ENCODE measurements around the gene CRTC2. TPM values are rescaled to one million over a fixed set of nuclear protein-coding genes. Genes with fewer than 3 reads are reported as not detected.

The CRTC2 gene
- total and polyA plus RNA-seq, 9 of the 15 experiments (the other 6 are each of a cell fraction or from before 2014, with no cell fraction given): 2.7 to 26.4 (median 10.2) TPM

- peak; percentile 78 for TF ChIP-seq TFAP4 (CRISPR knock-in tag; IDR thresholded peaks at IDR 0.05; ENCODE audit: borderline replicate concordance)
- peak; percentile 92 for TF ChIP-seq VEZF1 (CRISPR knock-in tag; IDR thresholded peaks at IDR 0.05)
- TF ChIP-seq NR2C1 (IDR thresholded peaks at IDR 0.05): peak; percentile 74
- peak; percentile 74 for TF ChIP-seq NR2C1 (tag; IDR thresholded peaks at IDR 0.05)
- TF ChIP-seq RB1 (IDR thresholded peaks at IDR 0.05; ENCODE audit: low read depth): peak; percentile 84
- peak in 1 of 2 experiments; percentile 39; a peak in 1 of 4 replicates for TF ChIP-seq TRIM24 (IDR thresholded peaks at IDR 0.05)
- peak; percentile 82 to 94 (median 89) for TF ChIP-seq CTCF (IDR thresholded peaks at IDR 0.05 in 2 of 3, conservative IDR thresholded peaks at IDR 0.05 in 1 of 3; ENCODE audit: insufficient read depth in 2 of 3, low read depth in 1 of 3, low read length in 3 of 3)
- TF ChIP-seq EWSR1 (IDR thresholded peaks at IDR 0.05; ENCODE audit: borderline replicate concordance, low read depth, partially characterized antibody): no peak
- 0 out of 4 replicates have a peak, but pooled peaks of 1 of the 2 experiments have one; percentile 51 for TF ChIP-seq BCLAF1 (IDR thresholded peaks at IDR 0.05; ENCODE audit: borderline replicate concordance in 1 of 2, control insufficient read depth in 1 of 2, low read depth in 2 of 2, low read length in 1 of 2)
- TF ChIP-seq SPI1 (IDR thresholded peaks at IDR 0.05; ENCODE audit: borderline replicate concordance, low read depth, low read length): peak; percentile 79; the same call in 1 of the 2 replicates
- TF ChIP-seq SIN3A (IDR thresholded peaks at IDR 0.05; ENCODE audit: borderline replicate concordance in 2 of 2, control insufficient read depth in 1 of 2, low read depth in 2 of 2, low read length in 2 of 2): peak in 1 of 2 experiments; percentile 58; a peak in 1 of 4 replicates
- TF ChIP-seq KAT7 (CRISPR knock-in tag; IDR thresholded peaks at IDR 0.05; ENCODE audit: borderline replicate concordance): 0 out of 2 replicates have a peak, but pooled peaks have one; percentile 66
- peak; percentile 37; the same call in 1 of the 2 replicates for TF ChIP-seq ESRRA (IDR thresholded peaks at IDR 0.05; ENCODE audit: borderline replicate concordance, low read depth)
- no peak for TF ChIP-seq TCF7L2 (IDR thresholded peaks at IDR 0.05; ENCODE audit: low read depth, low read length)
- no peak for TF ChIP-seq RBM25 (IDR thresholded peaks at IDR 0.05; ENCODE audit: low read depth, low read length, severe bottlenecking)
- peak; percentile 30; the same call in 1 of the 2 replicates for TF ChIP-seq SMARCA5 (IDR thresholded peaks at IDR 0.05)
- peak; percentile 62; the same call in 1 of the 2 replicates for TF ChIP-seq TGIF2 (CRISPR knock-in tag; IDR thresholded peaks at IDR 0.05)
- 0 out of 2 replicates have a peak, but pooled peaks have one; percentile 15 for TF ChIP-seq BCOR (IDR thresholded peaks at IDR 0.05)
- peak; percentile 42 for TF ChIP-seq ZNF316 (IDR thresholded peaks at IDR 0.05)
- TF ChIP-seq NR1H2 (CRISPR knock-in tag; IDR thresholded peaks at IDR 0.05): 0 out of 2 replicates have a peak, but pooled peaks have one; percentile 18
These were observed 11.7 kb downstream of the CRTC2 start, which contains the start of gene DENND4B (continued) for GRCh38 chr1:153946622-153947241.

Data from K562 (cell line).